Mesodermal cell (in vitro differentiated cells): ENCODE measurements around the gene SLC6A6.

Experiments used
- H3K27ac ChIP-seq: 2 replicates; pipeline ENCODE4 v1.7.0; 2013; ENCODE audit warnings: mild to moderate bottlenecking, low read depth, low read length, moderate library complexity; ENCODE audit not compliant: severe bottlenecking
- H3K36me3 ChIP-seq: 2 replicates; pipeline ENCODE4 v1.7.1; 2013; ENCODE audit warnings: mild to moderate bottlenecking, low read length, moderate library complexity; ENCODE audit not compliant: control insufficient read depth, insufficient read depth
- H3K4me1 ChIP-seq: one replicate; pipeline ENCODE4 v1.7.1; 2013; ENCODE audit warnings: mild to moderate bottlenecking, low read length; ENCODE audit not compliant: insufficient read depth, control insufficient read depth, poor library complexity, severe bottlenecking
- H3K4me3 ChIP-seq: 2 replicates; pipeline ENCODE4 v1.7.0; 2013; ENCODE audit warnings: low read length, control low read depth, mild to moderate bottlenecking; ENCODE audit not compliant: insufficient read depth, poor library complexity, severe bottlenecking; ENCODE audit errors: extremely low read depth
- H3K9me3 ChIP-seq: 2 replicates; pipeline ENCODE4 v1.7.1; 2013; ENCODE audit warnings: mild to moderate bottlenecking, low read length, moderate library complexity; ENCODE audit not compliant: control insufficient read depth
- WGBS, 2 experiments: methylation state at CpG; one replicate each; pipeline ENCODE4 v1.1.5; 2013; ENCODE audit warnings: missing lambda C conversion rate in 2 of 2; ENCODE audit not compliant: insufficient coverage in 2 of 2; 5-methylcytosine and 5-hydroxymethylcytosine counted together

The SLC6A6 gene

DNA sequence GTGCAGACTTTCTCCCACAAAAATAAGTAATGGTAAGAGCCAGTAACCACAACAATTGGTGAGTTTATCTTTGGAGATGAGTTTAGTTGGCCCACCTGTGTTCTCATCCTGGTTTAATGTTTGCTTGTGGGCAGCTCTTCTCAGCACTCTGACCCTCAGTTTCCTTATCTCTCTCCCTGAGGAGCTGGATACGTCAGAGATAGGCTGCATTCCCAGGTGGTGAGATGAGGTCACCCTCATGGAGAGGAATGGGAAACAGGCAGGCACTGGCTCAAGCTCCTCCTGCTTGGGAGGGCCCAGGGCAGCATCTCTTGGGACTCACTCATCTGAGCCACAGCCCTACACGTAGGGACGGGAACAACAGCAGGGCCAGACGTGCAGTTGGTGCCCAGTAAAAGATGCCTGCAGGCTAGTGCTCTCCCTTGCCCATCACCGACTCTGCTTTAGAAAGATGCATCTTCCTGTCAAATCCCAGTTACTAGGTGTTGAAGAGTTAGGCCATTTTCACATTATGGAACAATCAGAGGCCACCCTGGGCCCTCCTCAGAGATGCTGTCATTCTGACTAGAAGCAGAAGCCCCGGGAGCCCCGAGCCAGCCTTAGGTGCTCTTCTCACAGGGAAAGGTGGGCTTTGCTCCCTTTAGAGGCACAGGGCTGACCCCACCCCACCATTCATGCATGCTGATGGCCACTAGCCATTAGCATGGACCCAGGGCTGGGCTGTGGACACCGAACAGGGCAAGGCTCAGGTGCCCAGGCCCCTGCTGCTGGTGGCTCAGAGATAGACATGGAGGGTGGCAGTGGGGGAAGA is 78.0 kb downstream of the SLC6A6 start:
- Histone ChIP-seq H3K4me3 (no peak overlapping the region), H3K36me3 (peaks cover 98% of the 10 kb centered on the region), H3K27ac (no peak overlapping the region), H3K9me3 (no peaks in the 10 kb centered on the region), H3K4me1 (peaks cover 19% of the 10 kb centered on the region)
- 87 to 93% methylated on average over 6 to 8 of the region's 8 CpGs for WGBS, 2 experiments

DNA sequence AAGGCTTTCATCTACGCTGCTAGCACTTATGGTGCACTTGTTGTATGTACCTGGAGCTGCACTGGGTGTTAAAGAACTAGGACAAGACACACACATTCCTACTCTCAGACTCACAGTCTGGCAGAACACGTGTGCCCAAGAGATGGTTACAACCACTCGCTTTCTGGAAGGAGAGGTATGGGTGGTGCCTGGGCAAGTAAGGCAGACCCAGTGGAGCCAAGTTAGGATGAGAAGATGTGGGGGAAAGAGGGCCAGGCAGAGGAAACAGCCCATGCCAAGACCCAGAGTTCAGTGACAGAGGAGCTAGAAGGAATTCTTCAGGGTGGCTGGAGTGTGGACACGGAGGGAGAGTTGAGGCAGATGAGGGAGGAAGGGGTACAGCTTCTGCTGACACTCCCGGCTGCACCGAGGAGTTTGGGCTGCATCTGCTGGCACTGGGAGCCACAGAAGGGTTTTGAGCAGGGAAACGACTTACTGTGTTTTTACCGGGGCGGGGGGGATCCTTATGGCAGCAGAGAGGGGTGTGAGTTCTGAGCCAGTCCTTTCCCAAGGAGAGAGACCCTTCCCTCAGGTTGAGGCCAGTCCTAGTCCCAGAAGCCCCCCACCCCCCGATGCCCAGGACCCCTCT is 78.7 kb downstream of the SLC6A6 start:
- Histone ChIP-seq H3K4me1 (peaks cover 13% of the 10 kb centered on the region), H3K27ac (no peak overlapping the region), H3K36me3 (peaks cover 98% of the 10 kb centered on the region), H3K4me3 (no peak overlapping the region), H3K9me3 (no peaks in the 10 kb centered on the region)
- 91 to 96% methylated on average over 6 to 8 of the region's 10 CpGs for WGBS, 2 experiments

DNA sequence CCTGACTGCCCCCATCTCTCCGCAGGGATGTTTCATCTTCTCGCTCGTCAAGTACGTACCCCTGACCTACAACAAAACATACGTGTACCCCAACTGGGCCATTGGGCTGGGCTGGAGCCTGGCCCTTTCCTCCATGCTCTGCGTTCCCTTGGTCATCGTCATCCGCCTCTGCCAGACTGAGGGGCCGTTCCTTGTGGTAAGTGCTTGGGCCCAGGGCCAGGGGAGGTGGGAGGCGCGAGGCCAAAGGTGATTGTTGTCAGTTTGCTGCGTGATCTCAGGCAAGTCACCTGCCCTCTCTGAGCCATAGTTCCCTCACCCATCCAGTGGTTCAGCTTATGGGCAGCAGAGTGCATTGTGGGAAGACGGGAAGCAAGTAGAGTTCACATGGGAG is 79.2 kb downstream of the SLC6A6 start:
- 94 to 95% methylated on average over 6 to 11 of the region's 13 CpGs for WGBS, 2 experiments
- no peaks in the 10 kb centered on the region for H3K9me3 ChIP-seq
- peaks cover 13% of the 10 kb centered on the region for H3K4me1 ChIP-seq
- peaks cover 98% of the 10 kb centered on the region for H3K36me3 ChIP-seq
- H3K27ac ChIP-seq, result no peak overlapping the region
- H3K4me3 ChIP-seq, result no peak overlapping the region

DNA sequence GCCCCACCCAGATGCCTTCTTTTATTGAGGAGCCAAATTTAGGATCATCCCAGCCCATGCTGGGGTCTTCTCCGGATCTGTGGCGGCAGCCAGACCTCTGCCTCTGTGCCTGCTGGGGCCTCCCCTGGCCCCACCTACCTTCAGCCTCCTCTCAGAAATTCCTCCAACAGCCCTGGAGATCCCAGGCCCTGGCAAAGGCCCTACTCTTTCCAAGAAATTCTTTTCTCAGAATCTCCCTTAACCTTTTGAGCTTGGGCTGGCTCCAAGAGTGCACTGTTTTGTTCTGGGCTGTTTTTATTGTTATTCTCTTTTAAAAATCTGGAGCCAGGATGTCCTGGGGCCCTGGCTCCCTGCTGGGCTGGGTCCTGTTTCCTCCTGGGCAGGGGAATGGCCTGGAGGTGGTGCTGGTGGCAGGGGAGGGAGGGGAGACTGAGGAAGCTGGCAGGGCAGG is 79.9 kb downstream of the SLC6A6 start:
- Histone ChIP-seq H3K9me3 (no peaks in the 10 kb centered on the region), H3K4me1 (peaks cover 13% of the 10 kb centered on the region), H3K4me3 (no peak overlapping the region), H3K27ac (no peak overlapping the region), H3K36me3 (peaks cover 98% of the 10 kb centered on the region)
- WGBS, 2 experiments, result 90 to 93% methylated on average over 2 of the region's 2 CpGs

DNA sequence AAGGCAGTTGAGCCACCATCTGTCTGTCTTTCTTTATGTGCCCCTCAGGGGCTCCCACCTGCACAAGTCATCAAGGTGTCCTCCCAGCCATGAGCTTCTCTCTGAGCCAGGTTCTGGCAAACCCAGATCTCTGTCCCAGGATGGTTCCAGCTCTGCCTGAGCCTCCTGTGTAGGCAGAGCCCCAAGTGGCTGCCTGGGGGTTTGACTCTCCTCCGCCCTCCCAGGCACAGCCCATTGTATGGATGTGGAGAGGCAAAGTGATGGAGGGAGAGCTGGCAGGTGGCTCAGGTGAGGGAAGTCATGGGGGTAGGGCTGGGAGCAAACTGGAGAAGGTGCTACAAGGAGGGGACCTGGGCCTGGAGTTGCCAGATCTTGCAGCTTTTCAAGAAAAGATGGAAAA is 80.9 kb downstream of the SLC6A6 start:
- Histone ChIP-seq H3K9me3 (no peaks in the 10 kb centered on the region), H3K36me3 (peaks cover 94% of the 10 kb centered on the region), H3K4me3 (no peak overlapping the region), H3K27ac (no peak overlapping the region), H3K4me1 (peaks cover 14% of the 10 kb centered on the region)
- WGBS, 2 experiments, result 89 to 100% methylated on average over 1 of the region's 1 CpG

DNA sequence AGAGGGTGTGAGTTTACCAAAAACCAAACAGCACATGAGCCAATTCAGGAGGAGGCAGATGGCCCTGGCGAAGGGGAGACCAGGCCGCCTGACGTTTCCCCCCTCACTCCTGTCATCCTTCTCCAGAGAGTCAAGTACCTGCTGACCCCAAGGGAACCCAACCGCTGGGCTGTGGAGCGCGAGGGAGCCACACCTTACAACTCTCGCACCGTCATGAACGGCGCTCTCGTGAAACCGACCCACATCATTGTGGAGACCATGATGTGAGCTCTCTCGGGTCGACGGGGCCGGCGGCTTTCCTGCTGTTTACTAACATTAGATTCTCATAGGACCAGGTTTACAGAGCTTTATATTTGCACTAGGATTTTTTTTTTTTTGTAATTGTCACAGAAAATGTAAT is 82.3 kb downstream of the SLC6A6 start:
- H3K4me1 ChIP-seq, result peaks cover 10% of the 10 kb centered on the region
- H3K4me3 ChIP-seq, result no peak overlapping the region
- 95 to 97% methylated on average over 12 to 16 of the region's 17 CpGs for WGBS, 2 experiments
- H3K9me3 ChIP-seq, result no peaks in the 10 kb centered on the region
- peaks cover 85% of the 10 kb centered on the region for H3K36me3 ChIP-seq
- H3K27ac ChIP-seq, result no peak overlapping the region

DNA sequence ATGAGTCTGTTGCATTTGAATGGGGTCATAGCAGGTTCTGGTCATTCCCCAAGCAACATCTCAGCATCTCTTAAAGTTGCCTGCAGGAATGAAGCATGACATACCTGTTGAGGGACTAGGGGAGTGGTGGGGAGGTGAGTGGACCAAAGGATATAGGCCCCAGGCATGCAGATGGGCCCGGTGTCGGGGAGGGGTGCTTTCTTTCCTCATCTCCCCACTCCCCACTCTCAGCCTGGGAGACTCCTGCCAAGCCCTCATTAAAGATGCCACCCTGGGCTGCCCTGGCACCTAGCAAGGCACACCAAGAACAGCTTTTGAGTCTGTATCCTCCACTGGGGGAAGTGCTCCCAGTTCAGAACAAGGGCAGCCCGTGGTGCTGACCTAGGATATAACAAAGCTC is 83.6 kb downstream of the SLC6A6 start:
- no peak overlapping the region for H3K27ac ChIP-seq
- H3K4me3 ChIP-seq, result no peak overlapping the region

DNA sequence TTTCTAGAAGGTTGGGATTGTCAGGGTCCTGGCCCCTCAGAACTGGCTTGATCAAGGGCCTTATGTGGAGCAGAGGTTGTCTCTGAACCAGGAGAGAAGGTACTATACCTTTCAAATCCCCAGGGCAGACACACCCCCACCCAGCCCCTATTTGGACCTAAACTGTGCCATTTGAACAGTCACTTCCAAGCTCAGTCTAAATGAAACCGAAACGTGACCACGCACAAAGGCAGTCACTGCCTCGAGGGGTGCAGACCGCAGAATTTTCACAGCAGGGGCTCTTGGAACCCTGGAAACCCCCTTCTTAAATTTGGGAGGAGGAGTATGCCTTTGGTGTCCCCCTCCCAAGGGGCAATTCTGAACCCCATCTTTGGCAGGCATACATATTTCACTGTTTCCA is 84.1 kb downstream of the SLC6A6 start:
- H3K4me3 ChIP-seq, result no peak overlapping the region
- peaks cover 71% of the 10 kb centered on the region for H3K36me3 ChIP-seq
- no peak overlapping the region for H3K27ac ChIP-seq
- H3K4me1 ChIP-seq, result peaks cover 7% of the 10 kb centered on the region
- whole genome bisulfite sequencing, 2 experiments, result 81 to 100% methylated on average over 2 to 4 of the region's 5 CpGs
- no peaks in the 10 kb centered on the region for H3K9me3 ChIP-seq

More for the DNA sequence above, 83.6 kb downstream of the SLC6A6 start:
- Histone ChIP-seq H3K9me3 (no peaks in the 10 kb centered on the region), H3K36me3 (peaks cover 76% of the 10 kb centered on the region), H3K4me1 (peaks cover 7% of the 10 kb centered on the region)
- WGBS, 2 experiments, result 80 to 85% methylated on average over 2 of the region's 3 CpGs

DNA sequence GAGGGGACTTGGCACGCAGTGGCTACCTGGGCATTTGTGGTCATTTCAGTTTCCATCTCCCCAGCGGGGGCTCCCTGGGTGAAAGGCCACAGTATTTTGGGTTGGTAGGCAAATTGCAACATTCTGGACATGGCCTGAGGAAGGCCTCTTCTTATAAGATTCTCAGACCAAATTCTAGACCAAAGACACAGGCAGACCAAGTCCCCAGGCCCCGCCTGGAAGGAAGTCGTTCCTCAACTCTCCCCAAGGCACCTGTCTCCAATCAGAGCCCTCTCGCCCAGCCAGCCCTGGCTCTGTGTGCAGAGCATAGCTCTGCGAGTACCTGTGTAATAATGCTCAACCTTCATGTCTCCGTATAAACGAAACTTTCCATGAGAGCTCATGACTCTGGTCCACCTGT is 84.7 kb downstream of the SLC6A6 start:
- H3K4me3 ChIP-seq, result no peak overlapping the region
- 99% methylated on average over 6 of the region's 8 CpGs for WGBS, 2 experiments
- peaks cover 4% of the 10 kb centered on the region for H3K4me1 ChIP-seq
- peaks cover 65% of the 10 kb centered on the region for H3K36me3 ChIP-seq
- no peaks in the 10 kb centered on the region for H3K9me3 ChIP-seq
- H3K27ac ChIP-seq, result no peak overlapping the region

DNA sequence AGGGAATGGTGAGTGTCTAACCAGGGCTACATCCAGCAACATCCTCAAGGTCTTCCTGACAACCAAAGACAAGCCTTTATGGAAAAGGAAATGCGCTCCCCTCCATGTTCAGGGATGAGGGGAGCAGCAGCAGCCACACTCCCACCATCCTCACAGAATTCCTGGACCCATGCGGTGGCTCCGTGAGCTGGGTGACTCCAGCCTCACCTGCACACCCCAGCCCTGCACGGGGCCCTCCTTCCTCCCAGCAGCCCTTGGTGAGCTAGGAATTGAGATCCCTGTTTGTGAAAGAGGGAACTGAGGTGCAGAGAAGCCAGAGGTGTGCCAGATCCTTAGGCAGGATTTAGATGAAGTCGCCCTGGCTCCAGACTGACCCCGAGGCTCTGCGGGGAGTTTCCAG is 85.4 kb downstream of the SLC6A6 start:
- peaks cover 58% of the 10 kb centered on the region for H3K36me3 ChIP-seq
- 100% methylated on average over 3 to 5 of the region's 7 CpGs for WGBS, 2 experiments

More for the DNA sequence above, 85.4 kb downstream of the SLC6A6 start:
- H3K4me3 ChIP-seq, result no peak overlapping the region
- H3K4me1 ChIP-seq, result peaks cover 3% of the 10 kb centered on the region
- no peak overlapping the region for H3K27ac ChIP-seq
- H3K9me3 ChIP-seq, result no peaks in the 10 kb centered on the region
